Measurements from ENCODE around the gene SP2.

GRCh38 chr17:47949946-47950345, 53.9 kb downstream of the SP2 start:
- TF ChIP-seq TAF1 (IDR thresholded peaks at IDR 0.05; ENCODE audit: low read depth, low read length): no peak
- TF ChIP-seq POLR2A (IDR thresholded peaks at IDR 0.05; ENCODE audit: low read depth, low read length): no peak

Measured in GM12891 (cell line).